ENCODE measurements around the gene RANBP17.

Gene RANBP17

GRCh38 chr5:171306781-171307591, 445.2 kb downstream of the RANBP17 start:
- no peak for DNase-seq

GRCh38 chr5:171307789-171308452, 446.1 kb downstream of the RANBP17 start:
- no peak for DNase-seq

- no peak for DNase-seq
Measured at GRCh38 chr5:171308453-171309275, 446.8 kb downstream of the RANBP17 start, which contains the start of gene TLX3. Gene TLX3, plus strand, starts transcription at chr5:171309248. Its CDS starts 118 bp downstream, at chr5:171309366.

GRCh38 chr5:171309276-171310211, 447.7 kb downstream of the RANBP17 start:
- DNase-seq: no peak

- no peak for DNase-seq
Measured at GRCh38 chr5:171310212-171310818, 448.5 kb downstream of the RANBP17 start.

- no peak for DNase-seq
Measured at GRCh38 chr5:171310819-171311321, 449.1 kb downstream of the RANBP17 start.

- DNase-seq: peak; percentile 41
Measured at GRCh38 chr5:171311322-171312077, 449.7 kb downstream of the RANBP17 start.

GRCh38 chr5:171312129-171312974, 450.5 kb downstream of the RANBP17 start:
- no peak for DNase-seq

GRCh38 chr5:171313481-171314206, 451.8 kb downstream of the RANBP17 start:
- no peak for DNase-seq

- no peak for DNase-seq
Measured at GRCh38 chr5:171314728-171315385, 453.0 kb downstream of the RANBP17 start.

- DNase-seq: no peak
Measured at GRCh38 chr5:171315386-171315891, 453.6 kb downstream of the RANBP17 start.

- DNase-seq: no peak
Measured at GRCh38 chr5:171315925-171316257, 454.1 kb downstream of the RANBP17 start.

- DNase-seq: no peak
Measured at GRCh38 chr5:171316258-171317121, 454.7 kb downstream of the RANBP17 start.

- no peak for DNase-seq
Measured at GRCh38 chr5:171317230-171317629, 455.4 kb downstream of the RANBP17 start.

GRCh38 chr5:171318026-171318425, 456.2 kb downstream of the RANBP17 start:
- DNase-seq: no peak

GRCh38 chr5:171321447-171321846, 459.6 kb downstream of the RANBP17 start:
- DNase-seq: no peak

GRCh38 chr5:171322527-171322926, 460.7 kb downstream of the RANBP17 start:
- no peak for DNase-seq

Measured in KG1 (cell line).